ENCODE data around the gene SNX4. TPM values are rescaled to one million over a fixed set of nuclear protein-coding genes. Genes with fewer than 3 reads are reported as not detected.
"Not testable (repeated sequence)": the region's sequence is repeated elsewhere in the genome, so short reads cannot be mapped to it uniquely, and the experiment has no call there.

Gene SNX4
- polyA plus RNA-seq, 1 donor = 70.2 TPM

DNA sequence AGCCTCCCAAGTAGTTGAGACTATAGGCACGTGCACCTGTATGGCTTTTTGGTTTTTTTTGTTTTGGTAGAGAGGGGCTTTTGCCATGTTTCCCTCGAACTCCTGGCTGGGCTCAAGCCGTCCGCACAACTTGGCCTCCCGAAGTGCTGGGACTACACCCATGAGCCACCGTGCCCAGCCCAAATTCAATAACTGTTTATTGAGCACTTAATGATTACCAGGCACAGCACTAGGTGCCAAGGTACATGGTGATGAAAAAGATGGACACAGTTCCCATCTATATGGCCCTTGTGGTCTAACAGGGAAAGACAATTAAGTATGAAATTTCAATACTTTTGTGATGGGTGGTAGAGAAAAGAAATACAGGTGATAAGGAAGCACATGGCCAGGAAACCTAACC is 109.1 kb downstream of the SNX4 start:
- Histone ChIP-seq H3K27me3 (ENCODE audit: control insufficient read depth, insufficient read depth, low read length) (no peaks in the 10 kb centered on the region), H3K4me1 (ENCODE audit: control insufficient read depth, insufficient read depth, low read length) (no peaks in the 10 kb centered on the region), H3K9me3 (ENCODE audit: control insufficient read depth, low read depth, low read length) (no peaks in the 10 kb centered on the region), H3K27ac (ENCODE audit: low read length) (no peak overlapping the region), H3K36me3 (ENCODE audit: control insufficient read depth, insufficient read depth, low read length) (no peaks in the 10 kb centered on the region), H3K4me3 (ENCODE audit: low read length) (no peak overlapping the region)
- WGBS (ENCODE audit: insufficient coverage, low lambda C conversion rate) = 100% methylated on average over 1 of the region's 6 CpGs
- no peak for DNase-seq

GRCh38 chr3:125406070-125406469 is 113.9 kb downstream of the SNX4 start:
- 100% methylated on average over 2 of the region's 2 CpGs for WGBS (ENCODE audit: insufficient coverage, low lambda C conversion rate)
- Histone ChIP-seq H3K4me3 (ENCODE audit: low read length) (no peak overlapping the region), H3K9me3 (ENCODE audit: control insufficient read depth, low read depth, low read length) (no peaks in the 10 kb centered on the region), H3K36me3 (ENCODE audit: control insufficient read depth, insufficient read depth, low read length) (no peaks in the 10 kb centered on the region), H3K27ac (ENCODE audit: low read length) (no peak overlapping the region), H3K27me3 (ENCODE audit: control insufficient read depth, insufficient read depth, low read length) (no peaks in the 10 kb centered on the region), H3K4me1 (ENCODE audit: control insufficient read depth, insufficient read depth, low read length) (no peaks in the 10 kb centered on the region)
- DNase-seq = no peak

DNA sequence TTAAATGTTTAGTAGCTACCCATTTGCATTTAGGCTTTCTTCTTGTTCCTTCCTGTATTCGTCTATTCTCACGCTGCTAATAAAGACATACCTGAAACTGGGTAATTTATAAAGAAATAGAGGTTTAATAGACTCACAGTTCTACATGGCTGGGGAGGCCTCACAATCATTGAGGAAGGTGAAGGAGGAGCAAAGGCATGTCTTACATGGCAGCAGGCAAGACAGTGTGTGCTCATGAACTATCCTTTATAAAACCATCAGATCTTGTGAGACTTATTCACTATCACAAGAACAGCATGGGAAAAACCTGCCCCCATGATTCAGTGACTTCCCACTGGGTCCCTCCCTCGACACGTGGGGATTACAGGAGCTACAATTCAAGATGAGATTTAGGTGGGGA is 114.5 kb downstream of the SNX4 start:
- not testable (repeated sequence) for H3K4me1 ChIP-seq (ENCODE audit: control insufficient read depth, insufficient read depth, low read length); H3K27ac ChIP-seq (ENCODE audit: low read length); H3K27me3 ChIP-seq (ENCODE audit: control insufficient read depth, insufficient read depth, low read length); H3K9me3 ChIP-seq (ENCODE audit: control insufficient read depth, low read depth, low read length); H3K4me3 ChIP-seq (ENCODE audit: low read length); H3K36me3 ChIP-seq (ENCODE audit: control insufficient read depth, insufficient read depth, low read length); DNase-seq
- WGBS (ENCODE audit: insufficient coverage, low lambda C conversion rate) = no CpG with 5 or more reads among the region's 4 CpGs

GRCh38 chr3:125403789-125404188 is 116.2 kb downstream of the SNX4 start:
- Histone ChIP-seq H3K36me3 (ENCODE audit: control insufficient read depth, insufficient read depth, low read length) (no peaks in the 10 kb centered on the region), H3K9me3 (ENCODE audit: control insufficient read depth, low read depth, low read length) (no peaks in the 10 kb centered on the region), H3K4me1 (ENCODE audit: control insufficient read depth, insufficient read depth, low read length) (no peaks in the 10 kb centered on the region), H3K4me3 (ENCODE audit: low read length) (no peak overlapping the region), H3K27me3 (ENCODE audit: control insufficient read depth, insufficient read depth, low read length) (no peaks in the 10 kb centered on the region), H3K27ac (ENCODE audit: low read length) (no peak overlapping the region)
- no peak for DNase-seq
- 83% methylated on average over 1 of the region's 2 CpGs for WGBS (ENCODE audit: insufficient coverage, low lambda C conversion rate)

GRCh38 chr3:125402639-125403038 is 117.4 kb downstream of the SNX4 start:
- Histone ChIP-seq H3K4me3 (ENCODE audit: low read length) (no peak overlapping the region), H3K27me3 (ENCODE audit: control insufficient read depth, insufficient read depth, low read length) (no peaks in the 10 kb centered on the region), H3K9me3 (ENCODE audit: control insufficient read depth, low read depth, low read length) (no peaks in the 10 kb centered on the region), H3K27ac (ENCODE audit: low read length) (no peak overlapping the region), H3K4me1 (ENCODE audit: control insufficient read depth, insufficient read depth, low read length) (no peaks in the 10 kb centered on the region), H3K36me3 (ENCODE audit: control insufficient read depth, insufficient read depth, low read length) (no peaks in the 10 kb centered on the region)
- no CpG with 5 or more reads among the region's 2 CpGs for WGBS (ENCODE audit: insufficient coverage, low lambda C conversion rate)
- no peak for DNase-seq

GRCh38 chr3:125401402-125401801 is 118.6 kb downstream of the SNX4 start:
- Histone ChIP-seq H3K4me1 (ENCODE audit: control insufficient read depth, insufficient read depth, low read length) (no peaks in the 10 kb centered on the region), H3K36me3 (ENCODE audit: control insufficient read depth, insufficient read depth, low read length) (no peaks in the 10 kb centered on the region), H3K27me3 (ENCODE audit: control insufficient read depth, insufficient read depth, low read length) (no peaks in the 10 kb centered on the region), H3K4me3 (ENCODE audit: low read length) (no peak overlapping the region), H3K9me3 (ENCODE audit: control insufficient read depth, low read depth, low read length) (no peaks in the 10 kb centered on the region), H3K27ac (ENCODE audit: low read length) (no peak overlapping the region)
- no peak for DNase-seq
- WGBS (ENCODE audit: insufficient coverage, low lambda C conversion rate) = no CpG with 5 or more reads among the region's 1 CpG

DNA sequence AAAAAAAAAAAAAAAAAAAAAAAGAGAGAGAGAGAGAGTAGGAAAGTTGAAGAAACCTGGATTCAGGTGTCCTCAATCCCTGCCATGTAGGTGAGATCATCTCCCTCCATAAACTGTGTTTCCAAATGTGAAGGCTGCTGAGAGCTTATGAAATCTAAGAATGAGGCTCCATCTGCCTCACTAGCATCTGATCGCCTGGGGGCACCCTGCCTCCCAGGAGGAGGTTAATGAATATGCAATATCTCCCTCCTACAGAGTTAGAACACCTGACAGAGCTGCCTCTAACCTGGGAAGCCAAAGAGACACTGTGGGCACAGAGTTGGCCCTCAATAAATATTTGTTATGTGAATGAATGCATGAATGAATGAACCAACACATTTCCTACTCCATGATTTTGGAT is 121.0 kb downstream of the SNX4 start:
- no CpG with 5 or more reads among the region's 1 CpG for WGBS (ENCODE audit: insufficient coverage, low lambda C conversion rate)
- Histone ChIP-seq H3K9me3 (ENCODE audit: control insufficient read depth, low read depth, low read length) (no peaks in the 10 kb centered on the region), H3K4me1 (ENCODE audit: control insufficient read depth, insufficient read depth, low read length) (no peaks in the 10 kb centered on the region), H3K27me3 (ENCODE audit: control insufficient read depth, insufficient read depth, low read length) (no peaks in the 10 kb centered on the region), H3K36me3 (ENCODE audit: control insufficient read depth, insufficient read depth, low read length) (no peaks in the 10 kb centered on the region), H3K27ac (ENCODE audit: low read length) (no peak overlapping the region), H3K4me3 (ENCODE audit: low read length) (no peak overlapping the region)
- peak in 1 of 2 donors; percentile 30 for DNase-seq

Other genes starting within 250 kb of the SNX4 start
- 22.9 TPM for gene ZNF148, start 144.9 kb downstream of the SNX4 start, polyA plus RNA-seq
- gene OSBPL11, start 75.3 kb upstream of the SNX4 start, polyA plus RNA-seq = 13.5 TPM